Thoracic aorta (tissue), 2 donors: ENCODE data around the gene LMCD1. TPM values are rescaled to one million over a fixed set of nuclear protein-coding genes. Genes with fewer than 3 reads are reported as not detected.

ENCODE experiments used
- ATAC-seq: fragments of 150-250 bp; one replicate; pipeline ENCODE4 v1.8.0; 2017; ENCODE audit warnings: low read depth; ENCODE audit not compliant: insufficient number of reproducible peaks, low FRiP score
- DNase-seq: peaks from one replicate; pipeline ENCODE4 v3.0.0-alpha.2; 2020; ENCODE audit warnings: low spot score
- H3K27ac ChIP-seq, 2 donors: fragments of 200-600 bp; sonication (generic); 1 replicate in 1 of 2; 2 replicates in 1 of 2; pipeline ENCODE4 v1.5.1; 2016; ENCODE audit warnings: mild to moderate bottlenecking in 2 of 2, moderate library complexity in 2 of 2
- H3K27me3 ChIP-seq: fragments of 200-600 bp; sonication (generic); replicated peaks from 2 replicates; pipeline ENCODE4 v1.6.0; 2016; ENCODE audit warnings: mild to moderate bottlenecking; ENCODE audit not compliant: insufficient read depth
- H3K36me3 ChIP-seq: fragments of 200-600 bp; sonication (generic); one replicate; pipeline ENCODE4 v1.5.1; 2016
- H3K4me1 ChIP-seq, 2 donors: fragments of 200-600 bp; sonication (generic); 1 replicate in 1 of 2; 2 replicates in 1 of 2; pipeline versions ENCODE4 v1.5.1 to v1.6.0; 2016; ENCODE audit warnings: low read depth in 2 of 2, mild to moderate bottlenecking in 1 of 2; ENCODE audit not compliant: control insufficient read depth in 1 of 2
- H3K4me3 ChIP-seq: fragments of 200-600 bp; sonication (generic); 2 replicates; pipeline ENCODE4 v1.5.1; 2016; ENCODE audit warnings: mild to moderate bottlenecking
- H3K9me3 ChIP-seq: fragments of 200-600 bp; sonication (generic); 2 replicates; pipeline ENCODE4 v1.5.1; 2016
- CTCF ChIP-seq: fragments of 200-600 bp; sonication (generic); IDR thresholded peaks from one replicate; pipeline ENCODE4 v1.5.1; 2019; ENCODE audit warnings: antibody characterized with exemption
- total RNA-seq, 2 donors: library from RNA; depleted of rRNA; stranded (reverse); fragments of >200 nt; gene quantifications; one replicate each; pipeline versions ENCODE4 v1.1.0 to v1.2.3, GENCODE V29; 2016

The LMCD1 gene
- total RNA-seq, 2 donors from 2014 or later: 813 to 852 TPM

GRCh38 chr3:8617921-8618320 lies 116.3 kb downstream of the LMCD1 start:
- ATAC-seq (no peak), DNase-seq (no peak)
- Histone ChIP-seq H3K9me3 (no peaks in the 10 kb centered on the region), H3K4me1 (peaks cover 9 to 25% of the 10 kb centered on the region in 2 donors), H3K4me3 (no peak overlapping the region), H3K27me3 (no peaks in the 10 kb centered on the region), H3K27ac (no peak overlapping the region), H3K36me3 (no peaks in the 10 kb centered on the region)
- TF ChIP-seq CTCF: no peak

- H3K27me3 ChIP-seq: no peaks in the 10 kb centered on the region
- no peaks in the 10 kb centered on the region for H3K36me3 ChIP-seq
- ATAC-seq (no peak), DNase-seq (no peak)
- H3K27ac ChIP-seq: no peak overlapping the region
- H3K4me3 ChIP-seq: no peak overlapping the region
- no peak for TF ChIP-seq CTCF
- peaks cover 13 to 31% of the 10 kb centered on the region in 2 donors for H3K4me1 ChIP-seq
- H3K9me3 ChIP-seq: no peaks in the 10 kb centered on the region
Measured at GRCh38 chr3:8618950-8619349, 117.3 kb downstream of the LMCD1 start.

- Histone ChIP-seq H3K9me3 (no peaks in the 10 kb centered on the region), H3K27ac (no peak overlapping the region), H3K27me3 (no peaks in the 10 kb centered on the region), H3K4me1 (peaks cover 13 to 31% of the 10 kb centered on the region in 2 donors), H3K36me3 (no peaks in the 10 kb centered on the region), H3K4me3 (no peak overlapping the region)
- no peak for DNase-seq
- TF ChIP-seq CTCF: no peak
- ATAC-seq: no peak
Measured at GRCh38 chr3:8619548-8619947, 117.9 kb downstream of the LMCD1 start.

- Histone ChIP-seq H3K4me3 (no peak overlapping the region), H3K4me1 (peaks cover 13 to 36% of the 10 kb centered on the region in 2 donors), H3K27ac (peak overlapping the region in 1 of 2 donors; percentile 7), H3K9me3 (no peaks in the 10 kb centered on the region), H3K36me3 (no peaks in the 10 kb centered on the region), H3K27me3 (no peaks in the 10 kb centered on the region)
- no peak for DNase-seq
- ATAC-seq: no peak
- TF ChIP-seq CTCF: no peak
Measured at GRCh38 chr3:8621141-8621540, 119.5 kb downstream of the LMCD1 start.

- DNase-seq: no peak
- Histone ChIP-seq H3K27ac (peak overlapping the region in 1 of 2 donors; percentile 67), H3K4me3 (no peak overlapping the region), H3K27me3 (no peaks in the 10 kb centered on the region), H3K36me3 (no peaks in the 10 kb centered on the region), H3K9me3 (no peaks in the 10 kb centered on the region), H3K4me1 (peaks cover 13 to 36% of the 10 kb centered on the region in 2 donors)
- no peak for TF ChIP-seq CTCF
- no peak for ATAC-seq
Measured at GRCh38 chr3:8621872-8622271, 120.2 kb downstream of the LMCD1 start.
